CD1c-positive myeloid dendritic cell (primary cell): ENCODE results near the gene SLX4.
"Not testable (repeated sequence)": the region's sequence is repeated elsewhere in the genome, so short reads cannot be mapped to it uniquely, and the experiment has no call there.

Experiments
- DNase-seq: peaks from one replicate; pipeline ENCODE4 v3.0.0-alpha.2; 2016; ENCODE audit errors: extremely low spot score

SLX4 gene, protein sequence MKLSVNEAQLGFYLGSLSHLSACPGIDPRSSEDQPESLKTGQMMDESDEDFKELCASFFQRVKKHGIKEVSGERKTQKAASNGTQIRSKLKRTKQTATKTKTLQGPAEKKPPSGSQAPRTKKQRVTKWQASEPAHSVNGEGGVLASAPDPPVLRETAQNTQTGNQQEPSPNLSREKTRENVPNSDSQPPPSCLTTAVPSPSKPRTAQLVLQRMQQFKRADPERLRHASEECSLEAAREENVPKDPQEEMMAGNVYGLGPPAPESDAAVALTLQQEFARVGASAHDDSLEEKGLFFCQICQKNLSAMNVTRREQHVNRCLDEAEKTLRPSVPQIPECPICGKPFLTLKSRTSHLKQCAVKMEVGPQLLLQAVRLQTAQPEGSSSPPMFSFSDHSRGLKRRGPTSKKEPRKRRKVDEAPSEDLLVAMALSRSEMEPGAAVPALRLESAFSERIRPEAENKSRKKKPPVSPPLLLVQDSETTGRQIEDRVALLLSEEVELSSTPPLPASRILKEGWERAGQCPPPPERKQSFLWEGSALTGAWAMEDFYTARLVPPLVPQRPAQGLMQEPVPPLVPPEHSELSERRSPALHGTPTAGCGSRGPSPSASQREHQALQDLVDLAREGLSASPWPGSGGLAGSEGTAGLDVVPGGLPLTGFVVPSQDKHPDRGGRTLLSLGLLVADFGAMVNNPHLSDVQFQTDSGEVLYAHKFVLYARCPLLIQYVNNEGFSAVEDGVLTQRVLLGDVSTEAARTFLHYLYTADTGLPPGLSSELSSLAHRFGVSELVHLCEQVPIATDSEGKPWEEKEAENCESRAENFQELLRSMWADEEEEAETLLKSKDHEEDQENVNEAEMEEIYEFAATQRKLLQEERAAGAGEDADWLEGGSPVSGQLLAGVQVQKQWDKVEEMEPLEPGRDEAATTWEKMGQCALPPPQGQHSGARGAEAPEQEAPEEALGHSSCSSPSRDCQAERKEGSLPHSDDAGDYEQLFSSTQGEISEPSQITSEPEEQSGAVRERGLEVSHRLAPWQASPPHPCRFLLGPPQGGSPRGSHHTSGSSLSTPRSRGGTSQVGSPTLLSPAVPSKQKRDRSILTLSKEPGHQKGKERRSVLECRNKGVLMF (N-terminal part only)

GRCh38 chr16:3611146-3611975 lies at the start of gene SLX4:
Gene SLX4 (minus strand): TSS chr16:3611606. CDS start chr16:3608964, 2,642 bp downstream.
- peak; percentile 99 for DNase-seq

DNA sequence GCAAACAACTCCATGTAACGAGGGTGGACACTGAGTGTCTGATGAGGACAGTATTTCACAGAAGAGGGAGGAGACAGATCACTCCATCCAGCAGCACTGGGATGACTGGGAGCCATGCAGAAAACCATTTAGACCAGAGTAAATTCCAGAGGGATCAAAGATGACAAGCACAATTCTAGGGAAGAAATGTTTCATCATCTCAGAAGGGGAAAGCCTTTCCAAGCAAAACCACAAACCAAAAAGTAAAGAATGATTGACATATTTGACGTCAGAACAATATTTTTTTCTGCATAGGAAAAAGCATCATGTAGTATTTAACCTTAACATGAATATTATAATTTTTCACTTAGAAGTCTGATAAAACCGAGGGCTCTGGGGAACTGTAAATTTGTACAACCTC lies 47.8 kb upstream of the SLX4 start:
- DNase-seq, result no peak

DNA sequence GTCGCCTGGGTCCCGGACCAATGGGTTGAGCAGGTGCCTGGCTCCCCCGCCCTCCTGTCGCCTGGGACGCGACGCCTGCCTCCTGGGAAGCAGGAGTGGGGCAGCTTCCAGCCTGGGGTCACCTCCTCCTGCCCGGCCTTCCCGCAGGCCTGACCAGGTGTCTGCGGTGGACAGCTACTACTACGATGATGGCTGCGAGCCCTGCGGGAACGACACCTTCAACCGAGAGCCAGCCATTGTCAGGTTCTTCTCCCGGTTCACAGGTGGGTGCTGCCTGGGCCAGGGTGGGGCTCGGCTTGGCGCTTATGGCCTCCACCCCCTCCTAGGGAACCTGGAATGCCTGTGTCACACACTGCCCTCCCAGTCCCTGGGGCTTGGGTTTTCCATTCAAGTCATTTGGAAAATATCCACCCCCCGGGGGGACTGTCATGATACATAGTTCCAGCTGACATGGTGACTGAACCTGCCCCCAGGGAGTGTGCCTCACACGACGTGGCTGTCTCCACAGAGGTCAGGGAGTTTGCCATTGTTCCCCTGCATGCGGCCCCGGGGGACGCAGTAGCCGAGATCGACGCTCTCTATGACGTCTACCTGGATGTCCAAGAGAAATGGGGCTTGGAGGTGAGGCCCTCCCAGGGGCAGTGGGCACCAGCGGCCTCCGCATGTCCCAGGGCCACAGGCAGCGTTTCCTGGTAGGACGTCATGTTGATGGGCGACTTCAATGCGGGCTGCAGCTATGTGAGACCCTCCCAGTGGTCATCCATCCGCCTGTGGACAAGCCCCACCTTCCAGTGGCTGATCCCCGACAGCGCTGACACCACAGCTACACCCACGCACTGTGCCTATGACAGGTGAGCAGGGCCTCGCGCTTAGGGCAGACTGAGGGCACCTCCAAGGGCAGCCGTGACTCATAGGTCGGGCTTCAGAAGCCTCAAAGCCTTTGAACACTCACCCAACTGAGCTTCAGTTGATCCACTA lies 45.4 kb upstream of the SLX4 start:
- no peak for DNase-seq

DNA sequence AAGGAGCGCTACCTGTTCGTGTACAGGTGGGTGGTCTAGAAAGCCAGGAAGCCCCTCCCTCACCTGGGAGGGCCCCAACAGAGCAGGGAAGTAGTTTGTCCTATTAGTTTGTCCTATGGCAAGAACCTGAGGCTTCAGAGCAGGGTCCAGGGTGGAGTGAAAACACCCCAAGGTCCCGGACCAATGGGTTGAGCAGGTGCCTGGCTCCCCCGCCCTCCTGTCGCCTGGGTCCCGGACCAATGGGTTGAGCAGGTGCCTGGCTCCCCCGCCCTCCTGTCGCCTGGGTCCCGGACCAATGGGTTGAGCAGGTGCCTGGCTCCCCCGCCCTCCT lies 44.7 kb upstream of the SLX4 start:
- not testable (repeated sequence) for DNase-seq

- no peak for DNase-seq
Measured at GRCh38 chr16:3655396-3656159, 44.2 kb upstream of the SLX4 start.

- DNase-seq, result no peak
Measured at GRCh38 chr16:3655030-3655395, 43.6 kb upstream of the SLX4 start.

- peak; percentile 69 for DNase-seq
Measured at GRCh38 chr16:3654249-3654991, 43.0 kb upstream of the SLX4 start, which contains the start of gene DNASE1. Gene DNASE1 (plus strand): TSS chr16:3654691. CDS start chr16:3655374, 683 bp downstream.

DNA sequence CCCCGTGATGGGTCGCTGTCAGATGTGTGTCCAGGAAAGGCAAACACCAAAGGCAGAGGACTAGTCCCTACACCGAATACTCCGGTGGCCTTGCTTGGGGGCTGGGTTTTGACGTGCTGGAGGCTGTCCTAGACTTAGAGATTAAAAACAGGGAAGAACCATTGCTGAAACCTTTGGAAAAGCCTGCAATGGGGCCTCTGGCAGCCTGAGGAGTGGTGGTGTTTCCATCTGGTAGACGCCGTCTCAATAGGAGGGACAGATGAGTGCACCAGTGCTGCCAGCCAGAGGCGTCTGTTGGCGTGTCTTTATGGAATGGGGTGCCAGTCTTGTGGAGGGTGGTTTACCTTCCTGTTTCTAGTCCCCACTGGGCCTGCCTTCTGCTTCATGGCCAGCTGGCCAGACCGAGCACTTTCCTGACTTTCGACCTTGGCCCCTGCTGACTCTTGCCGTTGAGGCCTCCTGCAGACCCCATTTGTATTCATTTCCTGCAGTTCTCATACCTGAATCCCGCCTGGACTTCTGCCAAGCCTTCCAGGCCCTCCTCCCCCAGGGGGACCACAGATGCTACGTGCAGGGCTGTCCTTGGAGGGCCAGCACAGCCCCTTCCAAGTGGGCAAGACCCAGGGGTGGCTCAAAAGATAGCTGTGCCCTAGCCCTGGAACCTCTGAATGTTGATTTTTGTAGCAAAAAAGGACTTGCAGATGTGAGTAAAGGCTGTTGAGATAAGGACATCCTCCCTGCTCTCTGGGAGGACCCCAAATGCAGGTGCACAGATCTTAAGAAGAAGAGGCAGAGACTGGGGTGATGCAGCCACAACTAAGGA lies 41.2 kb upstream of the SLX4 start:
- DNase-seq, result no peak

GRCh38 chr16:3651461-3652372 lies 40.3 kb upstream of the SLX4 start:
- DNase-seq, result no peak

DNA sequence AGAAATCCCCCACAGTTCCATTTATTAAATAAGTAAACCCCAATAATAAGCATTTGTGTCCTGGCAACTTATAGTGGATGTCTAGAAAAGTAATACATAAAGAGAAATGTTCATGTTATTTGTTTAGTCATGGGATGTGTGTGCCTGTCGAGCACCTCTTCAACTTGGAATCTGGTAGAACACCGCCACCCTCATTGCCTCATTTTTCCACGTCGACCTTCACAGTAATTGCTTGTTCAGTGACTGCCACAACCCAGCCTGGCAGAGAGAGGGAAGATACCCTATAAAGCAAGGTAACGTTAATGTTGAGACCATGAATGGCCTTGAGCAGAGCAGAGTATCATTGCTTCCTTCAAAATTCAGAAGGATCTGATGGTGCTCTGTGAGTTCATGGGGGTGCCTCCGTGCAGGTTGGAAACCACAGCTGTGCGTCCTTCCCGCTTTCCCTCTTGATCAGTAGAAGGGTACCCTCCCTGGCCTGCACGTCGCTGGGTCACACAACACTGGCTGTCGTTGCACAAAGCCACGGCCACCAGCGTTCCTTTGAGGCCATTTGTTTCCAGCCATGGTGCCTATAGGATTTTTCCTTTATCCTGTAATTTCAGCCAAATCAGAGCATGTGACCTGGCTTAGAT lies 39.3 kb upstream of the SLX4 start:
- no peak for DNase-seq

DNA sequence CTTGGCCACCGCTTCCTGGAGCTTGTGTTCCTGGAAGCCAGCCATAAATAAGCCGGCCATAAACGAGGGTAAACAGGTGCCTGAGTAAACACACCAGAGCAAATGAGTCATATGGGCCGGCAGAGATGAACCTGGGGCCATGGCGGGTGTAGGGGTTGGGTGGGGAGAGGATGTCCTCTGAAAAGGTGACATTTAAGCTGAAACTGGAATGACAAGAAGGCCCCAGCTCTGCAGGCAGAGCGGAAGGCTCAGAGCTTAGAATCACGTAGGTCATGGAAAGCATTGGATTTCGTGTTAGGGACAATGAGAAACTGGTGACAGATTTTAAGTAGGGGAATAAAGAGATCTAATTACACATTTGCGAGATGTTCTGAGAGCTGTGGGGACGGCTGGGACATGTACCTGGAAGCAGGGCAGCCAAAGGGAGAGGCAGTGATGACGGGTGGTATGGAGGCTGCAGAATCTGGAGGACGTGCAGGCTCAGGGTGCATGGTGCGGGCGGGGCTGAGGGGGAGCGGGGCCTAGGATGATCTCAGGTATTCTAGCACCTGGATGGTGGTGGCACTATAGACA lies 35.0 kb upstream of the SLX4 start:
- no peak for DNase-seq

DNA sequence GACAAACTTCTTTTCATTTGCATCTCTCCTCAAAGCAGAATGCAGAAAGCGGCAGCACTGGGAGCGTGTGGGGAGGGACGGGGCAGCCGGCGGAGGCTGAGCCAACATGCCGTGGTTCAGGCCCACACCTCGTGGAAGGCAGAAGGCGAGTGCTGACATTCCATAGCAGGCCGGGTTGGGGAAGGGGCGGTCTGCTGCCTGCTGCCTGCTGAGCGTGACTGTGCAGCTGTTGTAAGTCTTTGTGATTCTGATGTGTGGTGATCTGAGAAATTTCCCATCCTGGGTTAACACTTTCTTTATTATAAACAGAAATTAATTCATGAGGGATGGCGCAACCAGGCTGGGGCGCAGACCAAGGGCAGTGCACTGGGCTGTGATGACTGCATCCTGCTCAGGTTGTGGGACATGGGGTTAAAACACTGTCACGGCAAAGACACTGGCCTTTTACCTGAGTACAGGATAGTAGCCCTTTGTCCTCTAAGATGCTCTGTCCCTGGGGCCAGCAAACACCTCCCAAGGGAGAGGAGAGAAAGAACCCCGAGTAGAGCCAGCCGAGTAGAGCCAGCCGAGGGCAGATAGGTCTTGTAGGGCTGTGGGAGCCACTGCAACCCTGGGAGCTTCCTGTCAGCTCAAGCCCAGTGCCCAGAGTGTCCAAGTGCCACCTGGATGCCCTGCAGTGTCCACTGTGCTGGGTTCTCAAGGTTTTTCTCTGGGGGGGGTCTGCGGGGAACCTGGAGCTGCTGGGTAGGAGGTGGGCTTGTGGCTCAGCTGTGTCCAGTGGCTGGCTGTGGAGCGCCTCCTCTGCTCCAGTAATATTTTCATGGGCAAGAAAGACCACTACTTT lies 34.3 kb upstream of the SLX4 start:
- DNase-seq, result no peak

GRCh38 chr16:3645108-3645503 lies 33.7 kb upstream of the SLX4 start:
- no peak for DNase-seq

DNA sequence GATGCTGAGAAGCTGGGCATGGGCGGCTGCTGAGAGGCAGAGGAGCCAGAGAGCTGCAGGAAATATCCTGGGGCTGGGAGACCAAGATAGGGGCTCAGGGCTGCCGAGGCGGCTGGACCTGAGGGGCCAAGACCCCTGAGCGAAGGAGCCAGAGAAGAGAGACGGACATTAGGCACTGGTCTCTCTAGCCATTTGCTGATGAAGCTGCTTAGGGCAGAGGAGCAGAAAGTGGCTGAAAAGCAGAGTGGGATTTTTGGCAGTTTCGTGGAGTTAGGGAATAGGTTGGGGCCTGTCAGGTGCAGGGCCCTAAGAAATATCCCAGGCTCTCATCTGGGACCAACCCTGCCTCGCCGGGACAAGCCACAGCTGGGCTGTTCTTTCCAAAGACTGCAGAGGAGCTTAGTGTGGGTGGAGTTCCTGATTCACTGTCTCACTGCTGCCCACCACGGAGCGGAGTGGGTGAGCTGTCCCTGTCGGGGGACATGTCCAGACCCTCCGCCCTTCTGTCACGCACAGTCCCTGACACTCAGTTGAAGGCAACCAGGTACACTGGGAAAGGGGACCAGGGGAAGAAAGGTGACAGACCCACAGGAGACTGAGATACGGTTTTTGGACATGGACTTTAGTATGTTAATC lies 31.8 kb upstream of the SLX4 start:
- DNase-seq, result no peak
